Measurements from ENCODE around the gene CTBP1.
"Not testable (repeated sequence)": the region's sequence is repeated elsewhere in the genome, so short reads cannot be mapped to it uniquely, and the experiment has no call there.

CTBP1 gene

GRCh38 chr4:1249148-1249730 lies 309 bp upstream of the CTBP1 start:
- DNase-seq, result peak; percentile 47

DNA sequence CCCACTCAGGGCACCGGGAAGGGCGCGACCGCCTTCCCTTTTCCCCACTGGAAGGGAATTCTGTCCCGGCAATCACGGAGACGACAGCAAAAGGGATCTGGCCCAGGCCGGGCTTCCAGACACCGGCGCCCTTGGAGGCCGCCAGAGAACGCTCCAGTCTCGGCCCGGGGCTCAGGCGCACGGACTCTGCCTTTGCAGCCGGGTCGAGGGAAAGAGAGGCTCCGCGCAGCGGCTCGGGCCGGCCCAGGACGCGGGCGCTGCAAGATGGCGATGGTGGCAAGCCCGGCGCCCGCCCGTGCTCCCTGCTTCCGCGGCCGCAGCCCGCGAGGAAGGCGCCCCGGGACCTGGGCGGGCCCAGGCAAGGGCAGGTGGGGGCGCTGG lies 1.1 kb downstream of the CTBP1 start:
- no peak for DNase-seq

GRCh38 chr4:1246901-1247863 lies 1.7 kb downstream of the CTBP1 start:
- peak; percentile 3 for DNase-seq

DNA sequence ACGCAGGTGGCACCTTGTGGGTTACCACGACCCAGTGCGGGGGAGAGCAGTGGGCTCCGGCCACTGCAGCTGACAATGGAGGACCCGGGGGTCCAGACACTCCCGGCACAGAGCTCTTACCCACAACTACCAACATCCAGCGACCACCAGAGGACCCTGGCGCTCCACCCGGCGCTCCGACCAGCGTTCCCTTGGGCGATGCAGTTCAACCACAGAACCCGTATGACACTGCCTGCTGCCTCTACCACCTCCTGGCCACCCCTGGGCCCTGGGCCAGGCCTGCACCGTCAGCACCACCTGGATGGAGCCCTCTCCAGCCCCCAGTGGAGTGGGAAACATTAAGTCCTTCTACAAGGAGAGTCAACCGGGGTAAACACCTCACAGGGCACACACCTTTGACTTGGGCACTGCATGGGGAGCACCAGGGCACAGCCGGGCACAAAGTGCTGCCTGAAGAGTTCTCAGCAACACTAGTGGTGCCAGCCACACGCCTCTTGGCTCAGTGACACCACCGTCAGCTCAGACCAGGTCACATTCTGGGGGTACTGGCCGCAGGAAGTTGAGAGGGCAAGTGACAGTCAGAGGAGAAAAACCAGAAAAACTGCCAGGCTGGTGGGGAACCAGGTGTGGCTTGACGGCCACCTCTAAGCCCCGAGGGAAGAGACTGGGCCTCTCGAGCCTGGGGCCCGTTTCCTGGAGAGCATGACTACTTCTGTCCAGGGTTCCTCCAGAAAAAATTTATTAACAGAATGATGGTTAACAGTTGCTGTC lies 2.6 kb downstream of the CTBP1 start:
- peak; percentile 21 for DNase-seq

GRCh38 chr4:1245481-1246051 lies 3.4 kb downstream of the CTBP1 start:
- no peak for DNase-seq

- DNase-seq, result no peak
Observed at GRCh38 chr4:1244978-1245471, 3.9 kb downstream of the CTBP1 start.

DNA sequence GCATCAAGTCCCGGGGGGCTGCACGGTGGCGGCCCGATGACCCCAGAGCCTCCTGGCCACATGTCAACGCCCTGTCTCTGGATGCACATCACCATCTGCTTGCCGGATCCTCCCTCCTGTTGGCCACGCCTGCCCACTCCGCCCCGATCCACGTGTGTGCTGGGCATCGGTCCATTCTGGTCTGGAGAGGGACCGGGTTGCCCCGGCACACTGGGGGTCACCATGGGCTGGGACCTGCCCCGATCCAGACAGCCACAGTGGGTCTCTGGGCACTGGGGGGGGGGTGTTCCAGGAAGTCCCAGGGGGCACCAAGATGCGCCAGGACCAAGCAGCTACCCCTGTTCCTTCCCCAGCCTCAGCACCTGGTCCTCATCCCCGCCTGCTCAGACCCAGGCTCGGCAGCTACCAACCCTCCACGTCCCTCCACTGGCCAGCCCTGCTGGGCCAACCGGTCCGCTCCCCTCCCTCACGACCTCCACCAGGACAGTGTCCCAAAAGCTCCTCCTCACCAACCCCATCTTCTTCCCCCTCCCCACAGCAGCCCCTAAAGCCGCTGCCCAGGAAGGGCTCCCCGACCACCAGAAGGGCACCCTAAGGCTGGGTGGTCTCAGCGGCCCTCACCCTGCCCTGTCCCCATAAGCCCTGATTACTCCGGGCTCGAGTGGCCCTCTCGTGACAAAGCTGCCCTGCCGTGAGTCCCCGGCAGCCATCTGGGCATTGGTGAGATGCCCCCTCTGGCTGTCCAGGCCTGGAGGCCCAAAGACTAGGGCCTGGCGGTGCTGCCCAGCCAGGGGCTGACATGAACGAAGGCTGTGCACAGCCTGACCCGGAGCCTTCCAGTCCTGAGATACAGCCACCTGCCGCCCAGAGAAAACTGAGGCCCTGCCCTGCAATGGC lies 4.6 kb downstream of the CTBP1 start:
- no peak for DNase-seq

DNA sequence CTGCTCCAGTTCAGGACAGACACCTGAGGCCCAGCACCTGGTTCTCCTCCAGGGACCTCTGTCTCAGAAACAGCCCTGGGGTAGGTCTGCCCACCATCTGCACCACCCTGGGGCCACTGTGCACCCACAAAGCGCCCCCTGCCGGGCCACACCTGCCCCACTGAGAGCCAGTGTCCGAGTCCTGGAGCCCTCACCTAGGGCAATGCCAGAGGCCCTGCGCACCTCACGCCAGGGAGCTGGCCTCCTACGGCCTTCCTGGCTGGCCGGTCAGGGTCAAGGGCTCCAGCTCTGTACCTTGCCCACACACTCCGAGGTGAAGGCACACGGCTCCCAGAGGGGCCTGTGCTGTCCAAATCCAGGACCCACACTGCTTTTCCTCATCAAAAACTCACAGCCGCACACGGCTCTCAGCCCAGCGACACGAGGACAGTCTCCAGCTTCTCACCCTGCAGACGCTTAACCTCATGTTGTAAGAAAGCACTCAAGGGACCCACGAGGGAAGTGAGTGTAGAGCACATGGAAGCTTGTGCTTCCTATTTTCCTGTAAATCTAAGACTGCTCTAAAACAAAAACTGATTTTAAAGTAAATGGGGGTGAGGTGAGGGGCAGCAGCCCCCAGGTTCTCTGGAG lies 5.4 kb downstream of the CTBP1 start:
- DNase-seq, result no peak

GRCh38 chr4:1242506-1243450 lies 6.2 kb downstream of the CTBP1 start:
- DNase-seq, result no peak

- no peak for DNase-seq
Observed at GRCh38 chr4:1241936-1242505, 6.9 kb downstream of the CTBP1 start.

DNA sequence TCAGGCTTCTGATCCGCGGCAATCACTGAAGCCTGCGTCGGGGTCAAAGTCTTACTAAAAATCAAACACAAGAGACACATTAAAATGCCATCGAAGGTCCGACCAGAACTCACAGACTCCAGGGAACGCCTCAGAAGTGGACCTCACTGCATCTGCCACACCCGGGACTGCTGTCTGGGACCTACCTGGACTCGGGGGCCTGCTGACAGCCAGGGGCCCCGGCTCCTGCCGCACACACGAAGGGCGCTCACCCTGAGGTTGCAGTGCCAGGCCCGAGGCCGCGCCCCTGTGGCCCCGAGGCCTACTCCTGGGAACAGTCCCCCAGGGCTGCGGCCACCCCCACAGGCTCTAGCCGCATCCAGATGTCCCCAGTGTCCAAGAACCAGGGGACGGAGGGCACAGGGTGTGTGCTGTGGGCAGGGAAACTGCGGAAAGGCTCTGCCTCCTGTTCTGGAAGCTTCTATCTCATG lies 7.4 kb downstream of the CTBP1 start:
- DNase-seq, result no peak

GRCh38 chr4:1240721-1241465 lies 8.0 kb downstream of the CTBP1 start:
- DNase-seq, result no peak

DNA sequence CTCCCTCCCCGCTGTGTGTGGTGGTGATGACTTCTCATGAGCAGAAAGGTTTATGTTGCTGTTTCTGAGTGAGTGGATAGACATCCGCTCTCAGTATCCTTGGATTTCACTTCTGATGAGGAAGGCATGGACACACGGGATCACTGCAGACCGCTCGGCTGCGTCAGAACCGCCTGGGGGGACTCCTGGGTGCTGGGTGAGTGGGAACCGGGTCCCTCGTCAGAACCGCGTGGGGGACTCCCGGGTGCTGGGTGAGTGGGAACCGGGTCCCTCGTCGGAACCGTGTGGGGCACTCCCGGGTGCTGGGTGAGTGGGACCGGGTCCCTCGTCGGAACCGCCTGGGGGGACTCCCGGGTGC lies 9.0 kb downstream of the CTBP1 start:
- no peak for DNase-seq

- DNase-seq, result no peak
Observed at GRCh38 chr4:1239141-1239949, 9.6 kb downstream of the CTBP1 start.

DNA sequence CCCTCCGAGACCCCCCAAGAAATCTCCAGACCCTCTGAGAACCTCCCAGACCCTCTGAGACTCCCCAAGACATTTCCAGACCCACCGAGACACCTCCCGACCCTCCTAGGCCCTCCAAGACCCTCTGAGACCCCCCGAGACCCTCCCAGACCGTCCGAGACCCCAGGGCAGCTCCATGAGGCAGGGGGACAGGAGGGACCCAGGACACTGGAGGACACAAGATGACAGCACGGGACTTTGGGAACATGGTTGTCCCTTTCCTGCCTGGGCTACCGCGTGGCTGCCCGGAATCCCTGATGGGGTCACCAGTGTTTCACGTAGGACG lies 10.3 kb downstream of the CTBP1 start:
- no peak for DNase-seq

DNA sequence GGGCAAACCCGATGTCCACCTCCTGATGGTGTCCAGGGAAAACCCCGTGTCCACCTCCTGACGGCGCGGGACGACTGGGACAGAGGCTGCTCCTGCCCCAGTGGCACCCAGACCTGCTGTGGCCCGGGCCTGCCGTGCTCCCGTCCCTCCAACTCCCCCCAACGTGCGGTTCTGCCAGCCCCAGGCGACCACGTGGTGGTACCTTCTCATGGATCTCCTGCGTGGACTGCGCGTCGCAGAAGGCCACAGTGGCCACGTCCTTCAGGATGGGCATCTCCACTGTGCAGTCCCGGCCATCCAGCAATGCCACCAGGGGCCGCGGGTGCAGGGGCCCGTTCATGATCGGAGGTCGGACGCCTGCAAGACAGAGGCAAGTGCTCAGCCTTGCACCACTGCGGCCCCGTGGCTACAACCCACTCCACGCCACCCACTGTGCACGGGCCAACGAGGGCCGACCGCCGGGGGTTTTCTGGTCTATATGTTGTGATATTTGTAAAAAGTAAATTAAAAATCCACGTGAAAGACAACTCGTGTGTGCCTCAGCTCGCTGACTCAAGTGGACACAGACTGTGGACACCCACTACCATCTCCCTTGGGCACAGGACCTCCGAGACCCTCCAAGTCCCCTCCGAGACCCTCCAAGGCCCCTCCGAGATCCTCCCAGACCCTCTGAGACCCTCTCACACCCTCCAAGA lies 10.8 kb downstream of the CTBP1 start:
- no peak for DNase-seq

- not testable (repeated sequence) for DNase-seq
Observed at GRCh38 chr4:1237261-1237660, 11.7 kb downstream of the CTBP1 start.

GRCh38 chr4:1236836-1237235 lies 12.1 kb downstream of the CTBP1 start:
- DNase-seq, result not testable (repeated sequence)
